HEK293 (cell line): ENCODE measurements around the gene SDF2L1.

Source experiments
- BCL6B ChIP-seq: fragments of 450-650 bp; formaldehyde crosslinking; IDR thresholded peaks from 2 replicates; pipeline ENCODE4 v1.5.1; 2017; ENCODE audit warnings: missing biosample characterization, missing genetic modification characterization
- GLIS1 ChIP-seq: fragments of 450-650 bp; formaldehyde crosslinking; IDR thresholded peaks from 2 replicates; pipeline ENCODE4 v1.5.1; 2016; ENCODE audit warnings: missing biosample characterization, missing genetic modification characterization
- MZF1 ChIP-seq: fragments of 450-650 bp; formaldehyde crosslinking; IDR thresholded peaks from 2 replicates; pipeline ENCODE4 v1.5.1; 2017; ENCODE audit warnings: missing biosample characterization, missing genetic modification characterization, borderline replicate concordance
- PBX3 ChIP-seq: sonication (generic); formaldehyde crosslinking; IDR thresholded peaks from 2 replicates; pipeline ENCODE4 v1.8.1; 2022; ENCODE audit warnings: mild to moderate bottlenecking, moderate library complexity, missing genetic modification reagents
- PRDM2 ChIP-seq: fragments of 450-650 bp; formaldehyde crosslinking; IDR thresholded peaks from 2 replicates; pipeline ENCODE4 v1.5.1; 2016; ENCODE audit warnings: missing biosample characterization, missing genetic modification characterization, borderline replicate concordance
- SP3 ChIP-seq: fragments of 450-650 bp; formaldehyde crosslinking; IDR thresholded peaks from 2 replicates; pipeline ENCODE4 v1.5.1; 2016; ENCODE audit warnings: missing biosample characterization, missing genetic modification characterization
- TSHZ1 ChIP-seq: fragments of 450-650 bp; formaldehyde crosslinking; IDR thresholded peaks from 2 replicates; pipeline ENCODE4 v1.5.1; 2016; ENCODE audit warnings: missing biosample characterization, missing genetic modification characterization, borderline replicate concordance
- YY2 ChIP-seq: fragments of 450-650 bp; formaldehyde crosslinking; IDR thresholded peaks from 2 replicates; pipeline ENCODE4 v1.5.1; 2016; ENCODE audit warnings: missing biosample characterization, missing genetic modification characterization
- ZBTB10 ChIP-seq: fragments of 450-650 bp; formaldehyde crosslinking; IDR thresholded peaks from 2 replicates; pipeline ENCODE4 v1.5.1; 2016; ENCODE audit warnings: missing biosample characterization, missing genetic modification characterization
- ZBTB7A ChIP-seq: fragments of 450-650 bp; formaldehyde crosslinking; IDR thresholded peaks from 2 replicates; pipeline ENCODE4 v1.5.1; 2016; ENCODE audit warnings: low read depth, missing biosample characterization, missing genetic modification characterization
- ZFP69B ChIP-seq: fragments of 450-650 bp; formaldehyde crosslinking; IDR thresholded peaks from 2 replicates; pipeline ENCODE4 v1.5.1; 2016; ENCODE audit warnings: missing biosample characterization, missing genetic modification characterization
- ZNF132 ChIP-seq: fragments of 450-650 bp; formaldehyde crosslinking; IDR thresholded peaks from 2 replicates; pipeline ENCODE4 v1.5.1; 2017; ENCODE audit warnings: missing biosample characterization, missing genetic modification characterization, borderline replicate concordance
- ZNF24 ChIP-seq: fragments of 450-650 bp; formaldehyde crosslinking; IDR thresholded peaks from 2 replicates; pipeline ENCODE4 v1.5.1; 2016; ENCODE audit warnings: missing biosample characterization, missing genetic modification characterization
- ZNF416 ChIP-seq: fragments of 450-650 bp; formaldehyde crosslinking; IDR thresholded peaks from 2 replicates; pipeline ENCODE4 v1.5.1; 2016; ENCODE audit warnings: missing biosample characterization, missing genetic modification characterization
- ZNF571 ChIP-seq: fragments of 450-650 bp; formaldehyde crosslinking; IDR thresholded peaks from 2 replicates; pipeline ENCODE4 v1.5.0; 2017; ENCODE audit warnings: missing biosample characterization, missing genetic modification characterization
- ZNF585B ChIP-seq: fragments of 450-650 bp; formaldehyde crosslinking; IDR thresholded peaks from 2 replicates; pipeline ENCODE4 v1.5.1; 2016; ENCODE audit warnings: missing biosample characterization, missing genetic modification characterization
- ZNF658 ChIP-seq: fragments of 450-650 bp; formaldehyde crosslinking; IDR thresholded peaks from 2 replicates; pipeline ENCODE4; 2016; ENCODE audit warnings: missing biosample characterization, missing genetic modification characterization
- ZNF670 ChIP-seq: fragments of 450-650 bp; formaldehyde crosslinking; IDR thresholded peaks from 2 replicates; pipeline ENCODE4 v1.5.1; 2016; ENCODE audit warnings: missing biosample characterization, missing genetic modification characterization, low read depth
- ZNF837 ChIP-seq: fragments of 450-650 bp; formaldehyde crosslinking; IDR thresholded peaks from 2 replicates; pipeline ENCODE4 v1.5.1; 2016; ENCODE audit warnings: missing biosample characterization, missing genetic modification characterization

SDF2L1 gene

GRCh38 chr22:21641789-21642583 is at the start of gene SDF2L1 (continued):
- TF ChIP-seq ZBTB10 (tag by site-specific recombination) = no peak
- no peak for TF ChIP-seq ZNF416 (tag by site-specific recombination)
- peak; percentile 42 for TF ChIP-seq TSHZ1 (tag by site-specific recombination)
- TF ChIP-seq ZNF585B = no peak
- 0 out of 2 replicates have a peak, but pooled peaks have one; percentile 7 for TF ChIP-seq ZNF24 (tag by site-specific recombination)
- TF ChIP-seq ZFP69B (tag by site-specific recombination) = peak; percentile 15; the same call in 1 of the 2 replicates
- TF ChIP-seq SP3 (tag by site-specific recombination) = peak; percentile 61
- no peak for TF ChIP-seq BCL6B
- TF ChIP-seq ZBTB7A = peak; percentile 52; the same call in 1 of the 2 replicates
- TF ChIP-seq PRDM2 (tag by site-specific recombination) = no peak
- TF ChIP-seq YY2 (tag by site-specific recombination) = no peak
- no peak for TF ChIP-seq ZNF132 (tag by site-specific recombination)
- no peak for TF ChIP-seq MZF1
- TF ChIP-seq GLIS1 (tag by site-specific recombination) = no peak; the same call in 1 of the 2 replicates
- TF ChIP-seq ZNF571 (tag by site-specific recombination) = no peak
- TF ChIP-seq PBX3 (CRISPR knock-in tag) = peak; percentile 19; the same call in 1 of the 2 replicates
- TF ChIP-seq ZNF670 (tag by site-specific recombination) = no peak
- no peak for TF ChIP-seq ZNF837 (tag by site-specific recombination)
- no peak for TF ChIP-seq ZNF658 (tag by site-specific recombination)
